ENCODE data around the gene WRAP53. TPM values are rescaled to one million over a fixed set of nuclear protein-coding genes. Genes with fewer than 3 reads are reported as not detected.

Gene WRAP53
- total and polyA plus RNA-seq, 2 of the 13 experiments (the other 11 are each of a cell fraction or from before 2014, with no cell fraction given), result 7.0 to 19.5 TPM

DNA sequence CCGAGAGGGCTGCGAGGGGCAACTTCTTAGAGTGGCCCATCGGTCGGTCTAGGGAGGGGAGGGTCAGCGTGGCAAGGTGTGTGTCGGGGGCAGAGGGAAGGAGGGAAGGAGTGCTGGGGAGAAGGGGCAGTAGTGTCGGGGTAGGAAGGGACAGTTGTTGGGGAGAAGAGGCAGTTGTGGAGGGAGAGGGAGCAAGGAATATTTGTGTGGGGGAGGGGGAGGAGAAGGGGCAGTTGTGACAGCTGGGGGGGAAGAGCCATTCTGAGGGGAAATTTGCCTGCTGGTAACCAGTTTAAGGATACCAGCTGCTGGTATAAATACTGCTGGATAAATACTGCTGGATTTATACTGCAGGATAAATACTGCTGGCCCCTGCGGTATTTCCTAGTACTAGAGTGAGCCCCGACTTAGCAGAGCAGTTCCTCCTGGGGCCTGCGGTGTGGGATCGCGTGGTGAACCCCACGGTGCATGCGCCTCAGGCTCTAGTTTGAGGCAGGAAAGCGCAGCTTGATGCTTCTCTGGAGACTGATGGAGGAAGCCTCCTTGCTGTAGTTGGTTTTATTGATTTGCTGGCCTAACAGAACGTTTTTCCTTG, 29.6 kb downstream of the WRAP53 start:
- H3K4me1 ChIP-seq (ENCODE audit: insufficient read depth, low read length), result peaks cover 22% of the 10 kb centered on the region
- H4K20me1 ChIP-seq (ENCODE audit: insufficient read depth, low read length), result no peaks in the 10 kb centered on the region
- 13% methylated on average over 12 of the region's 16 CpGs for WGBS (ENCODE audit: low lambda C conversion rate)
- intact Hi-C loops (cut with micrococcal nuclease; ENCODE audit: unreplicated experiment) (no loop called here), in situ Hi-C loops (cut with HindIII; ENCODE audit: extremely low pct_ligation_motif_present, low pct_unique_long_range_greater_than_20kb) (loop anchor here (5.0 kb wide), 1 partner anchor 86 kb away; the partner anchor contains the start of gene SHBG)
- peak overlapping the region; percentile 78 for H3K4me2 ChIP-seq (ENCODE audit: low read depth, low read length)
- BruUV-seq (replicated peaks), result no TSS peak
- POLR2A ChIA-PET, result interaction anchor here (1.4 to 2.0 kb wide), 2 partner anchors 11 to 31 kb away, joined by 3 to 6 read pairs; partner anchors contain the start of gene TP53
- no peak overlapping the region for H3K9ac ChIP-seq (ENCODE audit: insufficient read depth, low read depth, low read length)
- H3K27me3 ChIP-seq (ENCODE audit: control insufficient read depth in 1 of 2, insufficient read depth in 2 of 2, low read length in 2 of 2), result peaks cover 12 to 84% of the 10 kb centered on the region in 2 experiments
- no peak for FAIRE-seq
- peak overlapping the region; percentile 49 to 72 (median 62); a peak in 4 of 6 replicates for H3K4me3 ChIP-seq (replicated peaks in 1 of 3; ENCODE audit: insufficient read depth in 1 of 3, low read depth in 2 of 3, low read length in 3 of 3)
- no peaks in the 10 kb centered on the region for H3K79me2 ChIP-seq (ENCODE audit: insufficient read depth, low read length)
- no peak overlapping the region for H2AFZ ChIP-seq (ENCODE audit: low read length)
- no peaks in the 10 kb centered on the region for H3K9me3 ChIP-seq (ENCODE audit: low read length)
- no peak overlapping the region for H3K27ac ChIP-seq (ENCODE audit: extremely low read length, insufficient read depth, low read length)
- ATAC-seq, result no peak
- no peaks in the 10 kb centered on the region for H3K36me3 ChIP-seq (replicated peaks in 1 of 2; ENCODE audit: control insufficient read depth in 1 of 2, insufficient read depth in 2 of 2, low read length in 2 of 2)
- TF ChIP-seq MAZ (IDR thresholded peaks at IDR 0.05; ENCODE audit: borderline replicate concordance, low read depth, low read length) (no peak), MAZ (CRISPR knock-in tag; IDR thresholded peaks at IDR 0.05; ENCODE audit: low read depth) (0 out of 2 replicates have a peak, but pooled peaks have one; percentile 12), ZNF512B (CRISPR knock-in tag; IDR thresholded peaks at IDR 0.05; ENCODE audit: borderline replicate concordance) (no peak), ZNF121 (CRISPR knock-in tag; IDR thresholded peaks at IDR 0.05) (no peak)
- CTCF ChIA-PET (ENCODE audit: low intra/inter-chr PET ratio, low total read pairs), result interaction anchor here (2.0 kb wide), 1 partner anchor 30 kb away, joined by 5 read pairs; the partner anchor contains the start of gene WRAP53
- no peak for DNase-seq (ENCODE audit: low spot score)
